Kidney (tissue), 14 donors: ENCODE results near the gene CTNNA2. TPM values are rescaled to one million over a fixed set of nuclear protein-coding genes. Genes with fewer than 3 reads are reported as not detected.

Experiments
- DNase-seq, 5 donors: peaks; one replicate each; pipeline ENCODE4 v3.0.0-alpha.2; 2013 to 2020
- FAIRE-seq: peaks from 2 replicates; lab custom pipeline; 2012; peaks lifted over from hg19 to GRCh38; lab: Jason Lieb, UNC
- H3K27ac ChIP-seq, 2 donors: one replicate each; pipeline ENCODE4 v1.7.0; 2013; ENCODE audit warnings: low read depth in 2 of 2, low read length in 2 of 2, inconsistent platforms in 1 of 2
- H3K27me3 ChIP-seq: one replicate; pipeline ENCODE4 v1.7.1; 2013; ENCODE audit warnings: low read length, inconsistent platforms; ENCODE audit not compliant: control insufficient read depth, insufficient read depth
- H3K36me3 ChIP-seq, 3 donors: one replicate each; pipeline versions ENCODE4 v1.7.0 to v1.7.1; 2013; ENCODE audit warnings: low read length in 3 of 3, control low read depth in 1 of 3, inconsistent platforms in 1 of 3; ENCODE audit not compliant: insufficient read depth in 3 of 3, control insufficient read depth in 2 of 3
- H3K4me1 ChIP-seq, 3 donors: one replicate each; pipeline versions ENCODE4 v1.7.0 to v1.7.1; 2013; ENCODE audit warnings: low read length in 3 of 3, inconsistent platforms in 1 of 3, low read depth in 1 of 3; ENCODE audit not compliant: control insufficient read depth in 2 of 3, insufficient read depth in 2 of 3
- H3K4me3 ChIP-seq, 3 donors: one replicate each; pipeline versions ENCODE4 v1.7.0 to v1.8.1; 2013; ENCODE audit warnings: low read length in 3 of 3, control low read depth in 1 of 3, inconsistent platforms in 1 of 3
- H3K9ac ChIP-seq, 3 donors: one replicate each; pipeline versions ENCODE4 v1.7.0 to v1.7.1; 2013; ENCODE audit warnings: low read length in 3 of 3, control low read depth in 1 of 3, inconsistent platforms in 1 of 3
- H3K9me3 ChIP-seq, 3 donors: one replicate each; pipeline versions ENCODE4 v1.7.0 to v1.7.1; 2013; ENCODE audit warnings: low read length in 3 of 3, control low read depth in 1 of 3, inconsistent platforms in 1 of 3; ENCODE audit not compliant: control insufficient read depth in 2 of 3, insufficient read depth in 1 of 3
- CTCF ChIP-seq: IDR thresholded peaks from 3 replicates; pipeline ENCODE4 v1.5.1; 2012; ENCODE audit warnings: mild to moderate bottlenecking, moderate library complexity, borderline replicate concordance; ENCODE audit not compliant: insufficient read depth; ENCODE audit errors: extremely low read depth
- intact Hi-C: fragments of 100-400 bp; cut with DNase I; formaldehyde crosslinking; loops from one replicate; pipeline ENCODE4 v1.11.1; 2022
- polyA plus RNA-seq: library from polyadenylated mRNA; stranded (reverse); fragments of 350-450 nt; fragmentation: Illumina TruSeq; extraction: RNeasy Lipid Tissue Mini Kit (QIAGEN cat#74804); gene quantifications from one replicate; pipeline ENCODE4 v1.2.3, GENCODE V29; 2014; ENCODE audit warnings: low read depth, low replicate concordance; ENCODE audit not compliant: insufficient read depth
- total RNA-seq: library from RNA; stranded (reverse); fragmentation: NEBNext Ultra II Directional; extraction: Animal tissue kit (Norgen Biotek cat#: 25700); gene quantifications from one replicate; pipeline ENCODE4 v1.2.1, GENCODE V29; 2021
- donor health status: control.
- donor health status: control.
- donor health status: control.
- donor health status: control.
- donor health status: control.
- donor health status: DM: yes; HTN: yes; CAD: no.
- donor health status: Normal renal cell carcinoma (clear cell type).

CTNNA2 gene
- total and polyA plus RNA-seq, 2 donors from 2014 or later: 0.47 TPM; not detected in 1

- Histone ChIP-seq H3K36me3 (no peaks in the 10 kb centered on the region), H3K27me3 (no peaks in the 10 kb centered on the region), H3K4me3 (no peak overlapping the region), H3K4me1 (no peaks in the 10 kb centered on the region), H3K27ac (no peak overlapping the region), H3K9ac (no peak overlapping the region), H3K9me3 (no peaks in the 10 kb centered on the region)
- intact Hi-C loops: no loop called here
- DNase-seq (no peak), FAIRE-seq (no peak)
- TF ChIP-seq CTCF: no peak
Measured at GRCh38 chr2:80506563-80506962, 993.7 kb downstream of the CTNNA2 start.

DNA sequence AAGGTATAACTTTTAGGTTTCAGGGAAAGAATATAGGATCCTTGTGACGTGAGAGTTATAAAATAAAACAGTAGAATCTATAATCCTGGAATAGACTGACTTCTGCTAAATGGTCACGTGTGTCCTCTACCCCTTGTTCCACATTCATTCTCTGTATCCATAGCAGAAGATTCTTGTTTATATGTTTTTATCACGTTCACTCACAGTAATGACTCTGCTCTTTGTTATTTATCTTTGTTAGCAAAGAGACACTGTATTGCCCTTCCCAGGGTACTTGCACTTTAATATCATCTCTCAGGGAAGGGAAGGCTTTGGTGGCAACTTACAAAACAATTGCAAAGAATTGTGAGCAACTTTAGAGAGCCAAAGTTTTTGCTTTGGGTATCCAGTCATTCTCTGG, 997.9 kb downstream of the CTNNA2 start:
- intact Hi-C loops: no loop called here
- Histone ChIP-seq H3K9me3 (no peaks in the 10 kb centered on the region), H3K27me3 (no peaks in the 10 kb centered on the region), H3K9ac (no peak overlapping the region), H3K4me3 (no peak overlapping the region), H3K4me1 (no peaks in the 10 kb centered on the region), H3K27ac (no peak overlapping the region), H3K36me3 (no peaks in the 10 kb centered on the region)
- no peak for TF ChIP-seq CTCF
- FAIRE-seq (no peak), DNase-seq (no peak)

GRCh38 chr2:80515964-80516363, 1003.1 kb downstream of the CTNNA2 start:
- Histone ChIP-seq H3K4me1 (no peaks in the 10 kb centered on the region), H3K36me3 (no peaks in the 10 kb centered on the region), H3K9ac (no peak overlapping the region), H3K27ac (no peak overlapping the region), H3K9me3 (no peaks in the 10 kb centered on the region), H3K27me3 (no peaks in the 10 kb centered on the region), H3K4me3 (no peak overlapping the region)
- peak in 2 of 5 donors; percentile 13 to 19 for DNase-seq
- no peak for TF ChIP-seq CTCF
- FAIRE-seq: no peak
- intact Hi-C loops: no loop called here

DNA sequence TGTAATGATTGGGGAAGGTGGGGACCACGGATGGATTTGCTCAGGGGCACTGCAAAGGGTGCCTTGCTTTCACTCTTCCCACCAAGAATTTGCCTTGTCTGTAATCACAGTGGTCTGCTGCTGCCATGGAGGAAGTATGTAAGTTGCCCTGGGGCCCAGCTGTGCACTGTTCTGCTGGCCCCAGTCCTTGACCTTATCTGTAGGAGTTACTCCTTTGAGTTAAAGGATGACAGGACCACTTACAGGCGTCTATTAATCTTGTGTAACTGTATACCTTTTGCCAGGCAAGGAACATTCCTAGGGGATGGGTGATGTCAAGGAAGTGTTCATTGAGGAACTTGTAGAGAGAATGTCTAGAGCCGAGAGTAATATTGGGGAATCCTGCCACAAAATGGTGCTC, 1004.5 kb downstream of the CTNNA2 start:
- TF ChIP-seq CTCF: no peak
- H3K27me3 ChIP-seq: no peaks in the 10 kb centered on the region
- no peaks in the 10 kb centered on the region for H3K36me3 ChIP-seq
- FAIRE-seq (no peak), DNase-seq (peak in 4 of 5 donors; percentile 80 to 89 (median 86))
- no peak overlapping the region for H3K9ac ChIP-seq
- H3K4me3 ChIP-seq: no peak overlapping the region
- H3K27ac ChIP-seq: no peak overlapping the region
- H3K4me1 ChIP-seq: no peaks in the 10 kb centered on the region
- no peaks in the 10 kb centered on the region for H3K9me3 ChIP-seq
- intact Hi-C loops: no loop called here
